Mucosa of rectum (tissue), 2 donors: ENCODE results near the gene S100A1.

Experiments used
- H3K27ac ChIP-seq, 2 donors: one replicate each; pipeline ENCODE4 v1.7.0; 2013; ENCODE audit warnings: inconsistent platforms in 2 of 2, low read depth in 2 of 2, low read length in 2 of 2
- H3K27me3 ChIP-seq, 2 donors: one replicate each; pipeline ENCODE4 v1.7.0; 2013; ENCODE audit warnings: low read length in 2 of 2; ENCODE audit not compliant: control insufficient read depth in 2 of 2, insufficient read depth in 2 of 2
- H3K36me3 ChIP-seq, 2 donors: one replicate each; pipeline ENCODE4 v1.7.0; 2013; ENCODE audit warnings: low read length in 2 of 2; ENCODE audit not compliant: control insufficient read depth in 2 of 2, insufficient read depth in 2 of 2
- H3K4me1 ChIP-seq, 2 donors: one replicate each; pipeline ENCODE4 v1.7.0; 2013; ENCODE audit warnings: low read length in 2 of 2, mild to moderate bottlenecking in 1 of 2; ENCODE audit not compliant: control insufficient read depth in 2 of 2, insufficient read depth in 2 of 2
- H3K4me3 ChIP-seq, 2 donors: one replicate each; pipeline ENCODE4 v1.7.0; 2013; ENCODE audit warnings: low read length in 2 of 2
- H3K9ac ChIP-seq, 2 donors: one replicate each; pipeline ENCODE4 v1.7.0; 2013; ENCODE audit warnings: low read length in 2 of 2, low read depth in 1 of 2, mild to moderate bottlenecking in 1 of 2
- H3K9me3 ChIP-seq, 2 donors: one replicate each; pipeline ENCODE4 v1.7.0; 2013; ENCODE audit warnings: low read length in 2 of 2; ENCODE audit not compliant: control insufficient read depth in 2 of 2
- donor health status: healthy.
- donor health status: Normal muscosa, but diverticular disease.

Gene S100A1

GRCh38 chr1:153628638-153629342, 556 bp downstream of the S100A1 start:
- Histone ChIP-seq H3K4me1 (peaks cover 38 to 43% of the 10 kb centered on the region in 2 donors), H3K4me3 (no peak overlapping the region)

GRCh38 chr1:153629343-153629665, 1.1 kb downstream of the S100A1 start:
- peaks cover 38 to 43% of the 10 kb centered on the region in 2 donors for H3K4me1 ChIP-seq
- H3K36me3 ChIP-seq, result peaks cover 0 to 2% of the 10 kb centered on the region in 2 donors
- no peaks in the 10 kb centered on the region for H3K9me3 ChIP-seq
- H3K9ac ChIP-seq, result no peak overlapping the region
- no peaks in the 10 kb centered on the region for H3K27me3 ChIP-seq
- H3K4me3 ChIP-seq, result no peak overlapping the region
- no peak overlapping the region for H3K27ac ChIP-seq

More at GRCh38 chr1:153628638-153629342, 556 bp downstream of the S100A1 start:
- H3K27me3 ChIP-seq, result no peaks in the 10 kb centered on the region
- H3K27ac ChIP-seq, result no peak overlapping the region
- no peak overlapping the region for H3K9ac ChIP-seq
- peaks cover 1 to 2% of the 10 kb centered on the region in 2 donors for H3K36me3 ChIP-seq
- H3K9me3 ChIP-seq, result no peaks in the 10 kb centered on the region

DNA sequence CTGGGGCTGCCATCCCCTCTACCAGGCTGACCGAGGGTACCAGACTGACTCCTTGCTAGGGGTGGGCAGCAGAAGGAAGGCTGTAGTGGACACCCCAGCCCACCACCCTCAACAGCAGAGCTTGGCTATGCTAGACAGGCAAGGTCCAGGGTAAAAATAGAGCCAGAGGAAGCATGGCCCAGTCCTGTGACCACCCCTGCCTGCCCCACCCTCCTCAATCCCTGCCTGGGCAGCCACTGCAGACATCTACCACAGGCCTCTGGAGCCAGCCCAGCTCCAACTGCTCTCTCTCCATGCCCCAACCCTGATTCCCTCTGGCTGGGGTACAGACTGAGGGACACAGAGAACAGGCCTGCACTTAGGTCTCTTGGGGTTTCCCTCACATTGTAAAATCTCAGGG, 1.7 kb downstream of the S100A1 start:
- H3K36me3 ChIP-seq, result peaks cover 0 to 2% of the 10 kb centered on the region in 2 donors
- H3K4me1 ChIP-seq, result peaks cover 38 to 43% of the 10 kb centered on the region in 2 donors
- H3K4me3 ChIP-seq, result no peak overlapping the region
- no peaks in the 10 kb centered on the region for H3K27me3 ChIP-seq
- H3K9me3 ChIP-seq, result no peaks in the 10 kb centered on the region
- H3K27ac ChIP-seq, result no peak overlapping the region
- no peak overlapping the region for H3K9ac ChIP-seq

- Histone ChIP-seq H3K4me1 (peaks cover 35 to 45% of the 10 kb centered on the region in 2 donors), H3K27ac (no peak overlapping the region), H3K36me3 (no peaks in the 10 kb centered on the region), H3K4me3 (no peak overlapping the region), H3K27me3 (no peaks in the 10 kb centered on the region), H3K9ac (no peak overlapping the region), H3K9me3 (no peaks in the 10 kb centered on the region)
Measured at GRCh38 chr1:153630384-153630783, 2.1 kb downstream of the S100A1 start.

DNA sequence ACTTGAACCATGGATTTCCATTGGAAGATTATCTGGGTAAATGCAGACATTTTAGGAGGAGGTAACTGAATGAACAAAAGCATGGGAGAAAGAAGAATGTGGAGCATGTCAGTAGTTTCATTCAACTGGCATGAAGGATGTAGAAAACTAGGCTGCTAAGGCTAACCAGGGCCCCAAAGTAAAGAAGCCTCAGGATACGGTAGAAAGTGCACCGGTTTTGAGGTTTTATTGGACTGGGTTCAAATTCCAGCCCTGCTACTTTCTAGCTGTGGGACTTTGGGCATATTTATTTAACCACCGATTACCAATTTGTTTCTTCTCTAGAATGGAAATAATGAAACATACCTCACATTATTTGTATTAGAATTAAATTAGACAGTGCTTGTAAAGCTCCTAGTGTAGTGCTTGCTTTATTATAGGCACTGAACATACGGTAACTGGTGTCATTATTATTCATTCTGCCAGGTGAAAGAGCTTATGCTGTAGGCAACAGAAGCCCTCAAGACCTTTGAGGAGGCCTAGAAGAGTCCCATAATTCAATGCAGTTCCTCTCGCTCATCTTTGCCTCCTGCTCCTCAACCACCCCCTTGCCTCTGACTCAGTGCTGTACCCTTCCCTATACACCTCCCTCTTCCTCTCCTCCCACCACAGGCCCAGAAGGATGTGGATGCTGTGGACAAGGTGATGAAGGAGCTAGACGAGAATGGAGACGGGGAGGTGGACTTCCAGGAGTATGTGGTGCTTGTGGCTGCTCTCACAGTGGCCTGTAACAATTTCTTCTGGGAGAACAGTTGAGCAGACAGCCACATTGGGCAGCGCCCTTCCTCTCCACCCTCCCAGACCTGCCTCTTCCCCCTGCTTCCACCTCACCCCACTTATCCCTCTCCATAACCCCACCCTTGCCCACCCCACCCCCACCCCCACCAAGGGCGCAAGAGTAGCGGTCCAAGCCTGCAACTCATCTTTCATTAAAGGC, 3.1 kb downstream of the S100A1 start:
- Histone ChIP-seq H3K4me1 (peaks cover 33 to 49% of the 10 kb centered on the region in 2 donors), H3K9ac (no peak overlapping the region), H3K4me3 (no peak overlapping the region), H3K36me3 (peaks cover under 1 to 4% of the 10 kb centered on the region in 2 donors), H3K27me3 (no peaks in the 10 kb centered on the region), H3K9me3 (no peaks in the 10 kb centered on the region), H3K27ac (no peak overlapping the region)

- H3K9ac ChIP-seq, result peak overlapping the region; percentile 63 to 100
Measured at GRCh38 chr1:153633161-153633753, 5.0 kb downstream of the S100A1 start.

DNA sequence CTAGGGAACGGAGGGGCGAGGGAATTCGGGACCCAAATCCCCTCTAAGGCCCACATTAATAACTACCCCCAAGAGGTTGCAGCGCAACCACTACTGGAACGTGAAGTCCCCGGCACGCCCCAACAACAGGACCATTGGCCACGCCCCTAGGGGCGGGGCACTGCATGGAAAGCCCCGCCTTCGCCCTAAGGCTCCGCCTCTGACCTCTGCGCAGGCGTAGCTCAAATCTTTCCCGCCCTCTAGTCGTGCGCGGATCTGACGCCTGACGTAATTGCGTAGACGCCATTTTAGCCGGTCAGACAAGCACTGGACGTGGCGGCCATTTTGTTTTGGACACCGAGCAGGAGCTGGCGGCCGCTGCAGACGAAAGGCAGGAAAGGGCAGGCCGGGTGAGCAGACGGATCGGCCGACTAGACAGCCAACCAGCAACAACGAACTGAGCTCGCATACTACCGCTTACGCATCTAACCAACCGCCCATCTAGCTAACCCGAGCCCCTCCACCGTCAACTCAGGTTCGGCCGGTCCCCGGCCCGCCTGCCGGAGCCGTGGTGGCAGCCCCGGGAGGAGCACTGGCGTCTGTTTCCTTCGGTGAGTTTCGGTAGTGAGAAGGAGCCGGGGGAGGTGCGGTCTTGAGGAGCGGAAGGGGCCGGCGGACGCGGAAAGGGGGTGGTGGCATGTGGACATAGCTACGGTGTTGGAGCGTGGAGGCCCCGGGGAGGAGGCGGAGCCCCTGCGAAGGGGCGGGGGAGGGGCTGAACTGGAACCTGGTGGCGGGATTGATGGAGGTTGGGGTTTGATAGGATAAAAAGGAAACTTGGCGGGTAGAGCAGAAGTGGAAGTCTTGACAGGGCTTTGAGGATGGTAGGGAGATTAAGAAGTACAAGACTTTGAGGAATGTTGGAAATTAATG, 5.8 kb downstream of the S100A1 start, which contains the start of gene CHTOP:
Gene CHTOP (plus strand): TSS at position 313 of the 912 bp plus-strand sequence. CDS start 2,523 bp downstream, outside the sequence.
- Histone ChIP-seq H3K9me3 (no peaks in the 10 kb centered on the region), H3K36me3 (peaks cover 25% of the 10 kb centered on the region in 2 donors), H3K4me1 (peaks cover 28 to 38% of the 10 kb centered on the region in 2 donors), H3K27ac (peak within 1 kb of the TSS; percentile 100), H3K4me3 (peak within 1 kb of the TSS; percentile 99 to 100), H3K27me3 (no peaks in the 10 kb centered on the region), H3K9ac (peak within 1 kb of the TSS; percentile 100)

More at GRCh38 chr1:153633161-153633753, 5.0 kb downstream of the S100A1 start:
- Histone ChIP-seq H3K9me3 (no peaks in the 10 kb centered on the region), H3K27ac (peak overlapping the region; percentile 100), H3K27me3 (no peaks in the 10 kb centered on the region), H3K4me3 (peak overlapping the region; percentile 48 to 99), H3K36me3 (peaks cover 18 to 21% of the 10 kb centered on the region in 2 donors), H3K4me1 (peaks cover 28 to 38% of the 10 kb centered on the region in 2 donors)

DNA sequence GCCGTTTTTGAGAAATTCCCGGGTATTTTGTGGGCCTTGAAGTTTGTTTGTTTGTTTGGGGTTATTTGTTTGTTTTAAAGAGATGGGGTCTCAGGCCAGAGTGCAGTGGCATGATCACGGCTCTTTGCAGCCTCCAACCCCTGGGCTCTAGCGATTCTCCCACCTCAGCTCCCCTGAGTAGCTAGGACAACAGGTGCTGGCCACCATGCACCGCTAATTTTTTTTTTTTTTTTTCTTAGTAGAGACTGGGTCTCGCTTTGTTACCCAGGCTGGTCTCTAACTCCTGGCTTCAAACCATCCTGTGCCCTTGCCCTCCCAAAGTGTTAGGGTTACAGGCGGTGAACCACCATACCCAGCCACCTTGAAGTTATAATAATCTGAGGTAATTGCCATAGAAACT, 7.6 kb downstream of the S100A1 start:
- Histone ChIP-seq H3K36me3 (peaks cover 35 to 42% of the 10 kb centered on the region in 2 donors), H3K9ac (no peak overlapping the region), H3K27me3 (no peaks in the 10 kb centered on the region), H3K27ac (no peak overlapping the region), H3K4me3 (no peak overlapping the region), H3K4me1 (peaks cover 23 to 25% of the 10 kb centered on the region in 2 donors), H3K9me3 (no peaks in the 10 kb centered on the region)

- H3K27me3 ChIP-seq, result no peaks in the 10 kb centered on the region
- H3K4me1 ChIP-seq, result peaks cover 20 to 24% of the 10 kb centered on the region in 2 donors
- no peak overlapping the region for H3K27ac ChIP-seq
- H3K36me3 ChIP-seq, result peaks cover 39 to 47% of the 10 kb centered on the region in 2 donors
- H3K4me3 ChIP-seq, result no peak overlapping the region
- no peaks in the 10 kb centered on the region for H3K9me3 ChIP-seq
- H3K9ac ChIP-seq, result no peak overlapping the region
Measured at GRCh38 chr1:153636312-153636711, 8.1 kb downstream of the S100A1 start.
